ENCODE measurements around the gene PARD3. TPM values are rescaled to one million over a fixed set of nuclear protein-coding genes. Genes with fewer than 3 reads are reported as not detected.

PARD3 gene
- polyA plus RNA-seq, 3 donors from 2014 or later, result 0.72 TPM; not detected in 2

DNA sequence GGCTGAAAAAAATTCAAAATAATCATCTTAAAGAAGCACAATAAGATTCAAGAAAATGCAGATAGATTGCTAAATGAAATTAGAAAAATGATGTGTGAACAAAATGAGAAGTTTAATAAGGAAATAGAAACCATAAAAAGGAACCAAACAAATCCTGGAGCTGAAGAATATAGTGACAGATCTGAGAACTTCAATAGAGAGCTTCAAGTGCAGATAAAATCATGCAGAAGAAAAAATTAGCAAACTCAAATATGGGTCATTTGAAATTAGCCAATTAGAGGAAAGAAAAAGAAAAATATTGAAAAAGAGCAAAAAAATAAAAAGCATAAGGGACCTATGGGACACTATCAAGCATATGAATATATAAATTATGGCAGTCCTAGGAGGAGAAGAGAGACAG lies 720.1 kb downstream of the PARD3 start:
- Mint-ChIP-seq H3K4me1 (no peaks in the 10 kb centered on the region), H3K36me3 (peaks cover 0 to 6% (median 4%) of the 10 kb centered on the region in 3 donors), H3K27me3 (ENCODE audit: low read depth in 3 of 3) (peaks cover 0 to 7% (median 2%) of the 10 kb centered on the region in 3 donors), H3K9me3 (peaks cover 12 to 33% (median 16%) of the 10 kb centered on the region in 6 donors), H3K4me3 (no peak overlapping the region), H3K27ac (no peak overlapping the region)
- no peak for DNase-seq

- H3K27ac Mint-ChIP-seq, result no peak overlapping the region
- peaks cover 0 to 7% (median 2%) of the 10 kb centered on the region in 3 donors for H3K27me3 Mint-ChIP-seq (ENCODE audit: low read depth in 3 of 3)
- peaks cover 10 to 33% (median 15%) of the 10 kb centered on the region in 6 donors for H3K9me3 Mint-ChIP-seq
Observed at GRCh38 chr10:34094146-34094696, 720.9 kb downstream of the PARD3 start.

GRCh38 chr10:34092891-34093290 lies 722.2 kb downstream of the PARD3 start:
- H3K4me1 Mint-ChIP-seq, result no peaks in the 10 kb centered on the region
- H3K4me3 Mint-ChIP-seq, result no peak overlapping the region
- no peak overlapping the region for H3K27ac Mint-ChIP-seq
- H3K27me3 Mint-ChIP-seq (ENCODE audit: low read depth in 3 of 3), result peaks cover 0 to 9% (median 2%) of the 10 kb centered on the region in 3 donors
- peaks cover 0 to 6% (median 4%) of the 10 kb centered on the region in 3 donors for H3K36me3 Mint-ChIP-seq
- H3K9me3 Mint-ChIP-seq, result peaks cover 8 to 33% (median 15%) of the 10 kb centered on the region in 6 donors
- DNase-seq, result no peak

More at GRCh38 chr10:34094146-34094696, 720.9 kb downstream of the PARD3 start:
- H3K4me3 Mint-ChIP-seq, result no peak overlapping the region
- H3K4me1 Mint-ChIP-seq, result no peaks in the 10 kb centered on the region
- H3K36me3 Mint-ChIP-seq, result peaks cover 0 to 6% (median 4%) of the 10 kb centered on the region in 3 donors
- DNase-seq, result no peak

GRCh38 chr10:34091635-34092195 lies 723.4 kb downstream of the PARD3 start:
- no peak overlapping the region for H3K4me3 Mint-ChIP-seq
- H3K9me3 Mint-ChIP-seq, result peaks cover 8 to 33% (median 15%) of the 10 kb centered on the region in 6 donors
- H3K36me3 Mint-ChIP-seq, result peaks cover 0 to 6% (median 4%) of the 10 kb centered on the region in 3 donors
- no peaks in the 10 kb centered on the region for H3K4me1 Mint-ChIP-seq
- H3K27ac Mint-ChIP-seq, result no peak overlapping the region
- DNase-seq, result no peak
- peaks cover 0 to 9% (median 2%) of the 10 kb centered on the region in 3 donors for H3K27me3 Mint-ChIP-seq (ENCODE audit: low read depth in 3 of 3)

DNA sequence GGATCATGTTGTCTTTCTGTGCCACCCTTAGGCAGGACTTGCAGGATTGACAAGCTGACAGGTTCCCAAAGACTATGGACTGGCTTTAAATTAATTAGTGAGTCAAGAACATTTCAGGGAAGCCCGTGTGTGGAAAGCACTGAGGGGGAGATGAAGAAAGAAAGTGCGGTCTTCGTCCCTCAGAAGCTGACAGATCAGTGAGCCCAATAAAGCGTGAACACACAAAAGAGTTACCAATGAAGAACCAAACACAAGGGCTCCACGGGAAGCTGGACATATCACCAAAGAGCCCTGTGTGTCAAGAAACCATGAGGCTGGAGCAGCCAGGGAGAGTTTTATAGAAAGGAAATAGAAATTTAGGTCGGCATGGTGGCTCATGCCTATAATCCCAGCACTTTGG lies 725.8 kb downstream of the PARD3 start:
- Mint-ChIP-seq H3K4me1 (no peaks in the 10 kb centered on the region), H3K27me3 (ENCODE audit: low read depth in 3 of 3) (peaks cover 0 to 6% (median 2%) of the 10 kb centered on the region in 3 donors), H3K4me3 (no peak overlapping the region), H3K9me3 (peaks cover 0 to 12% (median 2%) of the 10 kb centered on the region in 6 donors), H3K27ac (no peak overlapping the region), H3K36me3 (no peaks in the 10 kb centered on the region)
- no peak for DNase-seq

DNA sequence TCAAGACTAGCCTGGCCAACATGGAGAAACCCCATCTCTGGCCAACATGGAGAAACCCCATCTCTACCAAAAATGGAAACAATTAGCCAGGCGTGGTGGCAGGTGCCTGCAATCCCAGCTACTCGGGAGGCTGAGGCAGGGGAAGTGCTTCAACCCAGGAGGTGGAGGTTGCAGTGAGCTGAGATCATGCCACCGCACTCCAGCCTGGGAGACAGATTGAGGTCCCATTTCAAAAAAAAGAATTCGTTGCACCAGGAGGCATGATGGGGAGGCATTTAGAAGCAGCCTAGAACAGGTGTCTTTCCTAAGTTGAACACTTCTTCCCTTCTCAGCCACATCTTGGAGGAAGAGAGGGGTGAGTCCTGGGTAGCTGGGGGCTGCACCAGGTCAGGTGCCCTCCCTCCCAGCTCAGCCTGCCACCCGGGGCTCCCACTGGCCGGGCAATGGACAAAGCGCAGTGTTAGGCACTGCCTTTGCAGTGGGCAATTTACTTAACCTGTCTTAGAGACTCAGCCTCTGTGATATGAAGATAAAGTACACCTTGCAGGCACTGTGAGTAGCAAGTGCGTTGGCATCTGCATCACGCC lies 726.8 kb downstream of the PARD3 start:
- no peak overlapping the region for H3K4me3 Mint-ChIP-seq
- no peak overlapping the region for H3K27ac Mint-ChIP-seq
- peaks cover 0 to 6% (median 2%) of the 10 kb centered on the region in 3 donors for H3K27me3 Mint-ChIP-seq (ENCODE audit: low read depth in 3 of 3)
- no peaks in the 10 kb centered on the region for H3K4me1 Mint-ChIP-seq
- DNase-seq, result no peak
- H3K9me3 Mint-ChIP-seq, result peaks cover 0 to 5% (median 3%) of the 10 kb centered on the region in 6 donors
- H3K36me3 Mint-ChIP-seq, result no peaks in the 10 kb centered on the region

DNA sequence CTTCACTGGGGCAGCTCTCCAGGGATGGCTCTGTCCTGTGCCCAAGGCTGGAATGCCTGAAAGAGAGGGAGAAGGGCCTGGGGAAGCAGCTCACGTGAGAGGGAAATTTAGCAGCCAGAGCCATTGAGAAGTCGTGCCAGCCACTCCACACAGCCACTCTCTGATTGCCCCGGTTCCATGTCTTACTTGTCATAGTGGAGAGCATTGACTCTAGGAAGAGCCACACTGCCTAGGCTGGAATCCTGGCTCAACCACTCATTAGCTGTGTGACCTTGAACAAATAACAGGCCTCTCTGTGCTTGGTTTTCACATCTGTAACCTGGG lies 728.0 kb downstream of the PARD3 start:
- no peak overlapping the region for H3K27ac Mint-ChIP-seq
- H3K9me3 Mint-ChIP-seq, result peaks cover 0 to 3% (median under 1%) of the 10 kb centered on the region in 6 donors
- no peak overlapping the region for H3K4me3 Mint-ChIP-seq
- H3K27me3 Mint-ChIP-seq (ENCODE audit: low read depth in 3 of 3), result peaks cover 0 to 6% (median 0%) of the 10 kb centered on the region in 3 donors
- H3K4me1 Mint-ChIP-seq, result no peaks in the 10 kb centered on the region
- DNase-seq, result no peak
- H3K36me3 Mint-ChIP-seq, result no peaks in the 10 kb centered on the region

DNA sequence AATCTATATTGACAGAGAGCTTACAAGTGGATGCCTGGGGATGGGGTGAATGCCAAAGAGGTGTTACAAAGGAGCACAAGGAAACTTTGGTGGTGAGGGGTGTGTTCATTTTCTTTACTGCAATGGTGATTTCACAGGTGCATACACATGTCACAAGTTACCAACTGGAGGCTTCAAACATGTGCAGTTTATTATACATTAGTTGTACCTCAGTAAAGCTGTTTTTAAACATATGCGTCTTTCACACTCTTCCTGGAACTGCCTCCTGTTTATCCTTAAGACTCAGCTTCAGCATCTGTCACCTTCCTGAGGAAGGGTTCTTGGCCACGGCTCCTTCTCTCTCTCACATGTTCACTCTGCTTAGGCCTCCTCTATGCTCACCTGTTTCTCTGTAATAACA lies 731.5 kb downstream of the PARD3 start:
- Mint-ChIP-seq H3K27ac (no peak overlapping the region), H3K27me3 (ENCODE audit: low read depth in 3 of 3) (peaks cover 0 to 4% (median 4%) of the 10 kb centered on the region in 3 donors), H3K4me3 (no peak overlapping the region), H3K9me3 (peaks cover 0 to 3% (median 0%) of the 10 kb centered on the region in 6 donors), H3K36me3 (no peaks in the 10 kb centered on the region), H3K4me1 (no peaks in the 10 kb centered on the region)
- no peak for DNase-seq

DNA sequence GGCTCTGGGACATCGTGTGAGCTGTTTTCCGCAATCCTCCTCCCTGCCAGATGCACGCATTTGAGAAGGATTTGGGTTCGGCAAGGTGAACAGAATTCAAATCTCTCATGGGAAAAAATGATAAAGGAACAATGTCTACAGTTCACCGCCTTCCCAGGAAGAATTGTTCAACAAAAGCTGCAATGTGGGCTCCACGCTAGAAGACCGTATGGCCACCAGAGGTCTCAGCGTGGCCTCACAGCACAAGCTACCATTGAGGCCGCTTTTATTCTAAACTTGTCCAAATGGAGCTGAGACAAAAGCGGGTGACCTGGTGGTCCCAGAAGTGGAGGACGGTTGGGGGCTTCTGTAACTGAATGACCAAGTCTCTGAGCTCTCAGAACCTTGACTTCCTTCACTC lies 733.1 kb downstream of the PARD3 start:
- no peaks in the 10 kb centered on the region for H3K36me3 Mint-ChIP-seq
- H3K27ac Mint-ChIP-seq, result no peak overlapping the region
- no peaks in the 10 kb centered on the region for H3K4me1 Mint-ChIP-seq
- H3K9me3 Mint-ChIP-seq, result peaks cover 0 to 3% (median 0%) of the 10 kb centered on the region in 6 donors
- no peak for DNase-seq
- peaks cover 2 to 4% (median 2%) of the 10 kb centered on the region in 3 donors for H3K27me3 Mint-ChIP-seq (ENCODE audit: low read depth in 3 of 3)
- no peak overlapping the region for H3K4me3 Mint-ChIP-seq

DNA sequence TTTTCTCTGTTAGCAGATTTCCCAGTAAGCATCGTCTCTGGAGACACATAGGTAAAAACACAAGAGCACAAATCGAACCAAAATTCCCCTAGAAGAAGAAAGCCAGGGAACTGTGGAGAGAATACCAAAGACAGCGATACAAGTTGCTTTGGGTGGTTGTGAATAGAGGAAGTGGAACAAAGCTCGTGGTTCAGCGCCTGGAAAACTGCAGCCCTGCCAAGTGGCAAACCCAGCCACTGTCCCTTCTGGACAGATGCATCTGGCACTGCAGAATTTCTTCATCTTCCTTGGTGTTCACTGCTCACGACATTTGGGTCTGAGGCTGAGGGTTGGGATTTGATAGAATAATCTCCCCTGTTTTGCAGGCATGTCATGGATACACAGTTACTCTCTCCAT lies 733.8 kb downstream of the PARD3 start:
- no peaks in the 10 kb centered on the region for H3K4me1 Mint-ChIP-seq
- no peaks in the 10 kb centered on the region for H3K36me3 Mint-ChIP-seq
- peaks cover 2 to 4% (median 2%) of the 10 kb centered on the region in 3 donors for H3K27me3 Mint-ChIP-seq (ENCODE audit: low read depth in 3 of 3)
- H3K27ac Mint-ChIP-seq, result no peak overlapping the region
- DNase-seq, result no peak
- H3K9me3 Mint-ChIP-seq, result peaks cover 0 to 3% (median 0%) of the 10 kb centered on the region in 6 donors
- no peak overlapping the region for H3K4me3 Mint-ChIP-seq

DNA sequence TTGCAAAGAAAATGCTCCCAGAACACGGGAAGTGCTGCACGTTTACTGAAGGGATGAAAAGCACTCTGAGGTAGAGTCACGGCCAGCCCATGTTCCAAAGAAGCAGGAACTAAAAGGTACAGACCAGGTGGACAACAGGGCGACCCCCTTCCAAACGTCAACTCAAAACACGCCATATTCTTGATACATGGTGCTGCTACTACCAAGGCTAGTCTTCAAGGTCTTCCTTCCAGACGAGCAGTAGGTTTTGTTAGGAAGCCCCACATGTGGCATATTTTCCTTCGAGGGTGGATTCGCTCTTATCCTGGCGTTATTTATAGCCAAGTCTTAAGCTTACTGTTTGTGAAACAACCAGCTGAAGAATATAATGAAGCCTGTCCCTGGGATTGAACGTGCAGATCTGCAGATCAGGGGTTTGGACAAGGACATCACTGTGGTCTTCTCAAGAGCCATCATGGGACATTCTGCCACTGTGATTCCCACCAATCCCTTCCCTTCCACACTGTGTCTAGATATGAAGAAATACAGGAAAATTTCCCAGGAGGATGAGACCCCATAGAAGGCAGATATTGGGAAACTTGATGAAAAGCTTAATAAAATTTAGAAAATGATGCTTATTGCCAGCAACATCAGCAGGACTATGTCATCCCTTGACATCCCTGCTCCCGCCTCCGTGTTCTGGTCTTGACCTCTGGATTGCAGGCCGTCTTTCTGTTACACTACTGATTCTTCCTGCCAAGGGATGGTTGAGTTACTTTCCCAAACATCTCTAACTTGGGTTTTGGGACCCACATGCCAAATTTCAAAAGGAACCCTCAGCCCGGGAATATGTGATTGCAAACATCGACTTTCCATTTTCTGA lies 734.4 kb downstream of the PARD3 start:
- Mint-ChIP-seq H3K27ac (no peak overlapping the region), H3K4me1 (no peaks in the 10 kb centered on the region)

GRCh38 chr10:34079702-34080484 lies 735.2 kb downstream of the PARD3 start:
- DNase-seq, result no peak
- no peaks in the 10 kb centered on the region for H3K36me3 Mint-ChIP-seq
- no peak overlapping the region for H3K4me3 Mint-ChIP-seq
- H3K27ac Mint-ChIP-seq, result no peak overlapping the region
- peaks cover 2 to 4% (median 2%) of the 10 kb centered on the region in 3 donors for H3K27me3 Mint-ChIP-seq (ENCODE audit: low read depth in 3 of 3)
- H3K9me3 Mint-ChIP-seq, result peaks cover 0 to 3% (median 0%) of the 10 kb centered on the region in 6 donors
- no peaks in the 10 kb centered on the region for H3K4me1 Mint-ChIP-seq

More for the DNA sequence above, 734.4 kb downstream of the PARD3 start:
- peaks cover 0 to 3% (median 0%) of the 10 kb centered on the region in 6 donors for H3K9me3 Mint-ChIP-seq
- no peaks in the 10 kb centered on the region for H3K36me3 Mint-ChIP-seq
- no peak for DNase-seq
- no peak overlapping the region for H3K4me3 Mint-ChIP-seq
- peaks cover 2 to 4% (median 2%) of the 10 kb centered on the region in 3 donors for H3K27me3 Mint-ChIP-seq (ENCODE audit: low read depth in 3 of 3)
